GM18499 (cell line): Measurements from ENCODE around the gene CRKL.

ENCODE experiments used
- ATAC-seq: cut with Tn5 transposase; IDR thresholded peaks from one replicate; pipeline ENCODE4 v1.9.1; 2021; ENCODE audit warnings: moderate number of reproducible peaks; ENCODE audit not compliant: insufficient read depth, unreplicated experiment

CRKL gene

DNA sequence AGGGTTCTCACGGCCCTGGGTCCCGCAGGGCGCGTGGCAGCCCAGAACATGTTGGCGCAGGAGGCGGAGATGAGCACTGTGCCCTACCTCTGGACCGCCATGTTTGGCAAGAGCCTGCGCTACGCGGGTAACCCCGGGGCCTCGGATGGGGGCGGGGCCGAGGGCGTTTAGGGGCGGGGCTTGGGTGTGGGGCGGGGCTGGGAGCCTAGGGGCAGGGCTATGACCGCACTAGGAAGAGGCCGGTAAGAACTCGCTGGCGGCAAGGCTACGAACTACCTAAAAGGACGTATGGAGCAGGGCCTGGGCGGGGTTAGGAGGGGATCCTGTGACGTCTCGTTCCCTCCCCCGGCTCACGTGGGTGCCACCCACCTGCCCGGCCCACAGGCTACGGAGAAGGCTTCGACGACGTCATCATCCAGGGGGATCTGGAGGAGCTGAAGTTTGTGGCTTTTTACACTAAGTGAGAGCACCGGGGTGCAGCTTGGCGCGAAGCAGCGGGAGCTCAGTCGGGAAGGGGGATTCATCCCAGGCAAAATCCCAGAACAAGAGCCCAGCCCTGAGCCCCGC lies 62.1 kb downstream of the CRKL start:
- no peak for ATAC-seq

DNA sequence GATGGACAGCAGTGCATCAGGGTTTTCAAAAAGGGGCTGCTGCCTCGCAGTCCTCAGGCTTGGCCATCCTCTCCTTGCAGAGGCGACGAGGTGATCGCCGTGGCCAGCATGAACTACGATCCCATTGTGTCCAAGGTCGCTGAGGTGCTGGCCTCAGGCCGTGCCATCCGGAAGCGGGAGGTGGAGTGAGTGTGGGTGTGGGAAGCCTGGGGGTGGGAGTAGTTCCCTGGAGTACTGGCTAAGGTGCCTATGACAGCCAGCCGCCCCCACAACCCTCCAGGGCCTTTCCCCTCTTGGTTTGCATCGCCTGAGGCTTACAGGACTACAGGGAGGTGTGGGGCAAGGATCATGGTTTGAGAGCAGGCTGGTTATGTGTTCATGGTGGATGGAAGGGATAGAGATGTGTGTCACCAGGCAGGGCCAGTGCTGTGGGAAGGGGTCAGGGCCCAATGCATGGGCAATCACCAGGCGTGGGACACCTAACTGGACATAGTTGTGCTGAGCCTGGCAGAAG lies 62.8 kb downstream of the CRKL start:
- no peak for ATAC-seq

DNA sequence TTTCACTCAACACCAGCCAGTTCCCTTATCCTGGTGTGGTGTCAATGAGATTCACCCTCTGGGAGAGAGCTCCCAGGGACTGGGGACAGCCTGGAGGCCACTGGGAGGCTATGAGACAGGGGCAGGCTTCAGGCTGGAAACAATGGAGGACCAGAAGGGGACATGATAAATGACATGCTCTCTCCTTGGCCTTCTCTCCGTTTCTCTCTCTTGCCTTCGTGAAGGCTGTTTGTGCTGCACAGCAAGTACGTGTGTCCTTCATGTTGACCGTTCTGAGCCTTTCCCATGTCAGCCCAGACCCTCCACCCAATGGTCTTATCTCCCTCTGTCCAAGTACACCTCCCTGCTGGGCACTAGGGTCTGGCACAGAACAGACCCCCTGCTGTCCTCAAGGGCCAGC lies 63.3 kb downstream of the CRKL start:
- ATAC-seq: no peak

DNA sequence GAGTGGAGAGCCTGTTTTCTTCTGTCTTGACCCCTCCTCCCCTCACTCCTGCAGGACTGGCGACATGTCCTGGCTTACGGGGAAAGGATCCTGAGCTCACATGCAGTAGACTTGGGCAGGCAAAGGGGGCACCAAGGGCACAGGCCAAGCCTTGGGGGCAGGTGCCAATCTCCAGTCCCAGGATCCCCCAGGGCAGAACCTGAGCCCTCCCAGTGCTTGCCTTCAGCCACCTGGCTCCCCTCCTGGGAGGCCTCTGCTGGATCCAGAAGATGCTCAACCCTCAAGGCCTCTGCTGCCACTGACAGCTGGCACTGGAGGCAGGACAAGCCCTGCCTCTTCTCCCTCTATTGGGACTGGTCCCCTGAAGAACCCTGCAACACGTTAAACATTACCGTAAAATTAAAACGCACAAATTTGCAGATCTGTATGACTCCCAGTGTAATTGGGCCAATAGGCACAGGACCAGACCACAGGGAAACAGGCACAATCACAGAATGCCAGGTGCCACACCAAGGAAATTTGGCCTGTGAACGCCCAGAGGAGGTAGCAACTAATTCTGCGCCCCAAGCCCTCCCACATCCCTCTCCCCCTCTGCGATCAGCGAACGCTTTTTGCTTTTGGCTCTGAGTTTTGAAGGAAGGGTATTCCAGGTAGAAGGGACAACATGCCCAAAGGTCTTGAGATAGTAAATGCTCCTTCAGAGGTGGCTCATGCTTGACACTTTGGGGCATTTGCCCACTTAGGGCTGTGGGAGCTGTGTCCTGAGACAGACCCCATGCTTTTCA lies 63.9 kb downstream of the CRKL start:
- no peak for ATAC-seq

DNA sequence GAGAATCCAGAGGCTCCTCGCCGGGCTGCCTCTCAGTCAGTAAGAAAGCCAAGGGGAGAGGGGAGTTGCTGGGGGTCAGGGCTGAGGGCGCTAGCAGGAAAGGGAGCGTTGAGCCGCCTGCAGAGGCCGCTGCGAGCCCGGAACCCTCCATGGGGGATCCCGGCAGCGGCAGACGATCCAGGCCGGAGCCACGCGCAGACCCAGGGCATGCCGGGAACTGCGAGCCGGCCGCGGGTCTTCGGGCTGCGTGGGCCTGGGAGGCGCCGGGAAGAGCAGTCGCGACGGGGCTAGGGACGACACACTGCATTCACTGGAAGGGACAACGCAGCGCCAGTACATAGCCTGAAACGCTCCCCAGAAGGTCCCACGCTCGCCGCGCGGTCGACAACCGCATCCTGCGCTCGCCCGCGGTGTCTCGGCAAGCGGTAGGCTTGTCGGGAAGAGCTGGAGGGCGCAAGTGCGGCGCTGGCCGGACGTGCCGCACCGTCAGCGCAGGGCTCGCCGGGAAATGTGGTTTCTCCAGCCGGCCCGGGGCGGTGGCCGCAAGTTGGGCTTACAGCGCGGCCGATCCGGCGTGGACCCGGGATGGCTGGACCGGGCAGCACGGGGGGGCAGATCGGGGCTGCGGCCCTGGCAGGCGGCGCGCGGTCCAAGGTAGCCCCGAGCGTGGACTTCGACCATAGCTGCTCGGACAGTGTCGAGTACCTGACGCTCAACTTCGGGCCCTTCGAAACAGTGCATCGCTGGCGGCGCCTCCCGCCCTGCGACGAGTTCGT lies 64.8 kb downstream of the CRKL start, which contains the start of gene LZTR1:
LZTR1 (plus strand) TSS at position 511 of the 776 bp plus-strand sequence; CDS start at position 586, 75 bp downstream.
- ATAC-seq: no peak

DNA sequence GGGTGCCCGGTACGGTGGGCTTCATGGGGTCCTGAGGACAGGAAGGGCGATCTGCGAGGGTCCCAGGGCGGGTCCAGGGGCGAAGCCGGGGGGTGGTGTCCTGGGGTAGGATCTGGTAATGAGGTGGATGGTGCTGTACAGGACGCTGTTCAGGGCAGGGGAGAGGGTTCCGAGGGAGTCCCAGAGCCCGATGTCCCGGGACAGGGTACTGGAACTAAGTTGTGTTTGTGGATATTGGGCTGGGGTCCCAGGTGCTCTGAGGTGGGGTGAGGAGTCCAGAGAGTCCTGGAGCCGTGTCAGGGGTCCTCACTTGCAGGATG lies 65.3 kb downstream of the CRKL start:
- ATAC-seq: no peak

DNA sequence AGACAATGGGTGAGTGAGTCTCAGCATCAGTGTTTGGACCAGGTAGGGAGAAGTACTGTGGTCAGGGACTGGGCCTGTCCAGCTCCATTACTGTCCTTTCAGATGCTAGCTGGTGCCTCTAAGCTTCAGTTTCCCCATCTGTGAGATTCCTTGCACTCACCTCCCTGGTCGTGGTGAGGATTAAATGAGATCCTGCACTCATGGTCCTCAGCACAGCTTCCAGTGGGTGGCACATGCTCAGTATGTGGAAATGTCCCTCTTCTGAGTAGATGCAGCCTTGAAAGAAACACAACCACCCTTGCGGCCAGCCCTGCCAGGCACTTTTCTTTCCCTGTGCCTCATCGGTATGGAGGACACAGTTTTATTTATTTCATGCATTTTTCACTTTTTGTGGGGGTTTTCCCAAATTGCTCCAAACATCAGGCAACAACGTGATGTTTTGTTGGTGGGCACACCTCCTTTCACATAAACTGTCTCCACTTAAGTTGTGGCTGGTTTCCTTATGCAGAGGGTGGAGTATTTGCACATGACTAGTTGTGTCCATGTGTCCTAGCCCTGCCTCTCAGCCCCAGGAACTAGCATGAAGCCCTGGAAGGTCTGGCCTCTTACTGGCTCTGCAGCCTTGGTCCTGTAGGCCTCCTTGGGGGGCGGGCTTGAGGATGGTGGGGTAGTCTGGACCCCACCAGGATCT lies 66.0 kb downstream of the CRKL start:
- no peak for ATAC-seq

- ATAC-seq: no peak
These were observed 68.5 kb downstream of the CRKL start for GRCh38 chr22:20985720-20986119.

- no peak for ATAC-seq
These were observed 69.2 kb downstream of the CRKL start for GRCh38 chr22:20986365-20986764.

- no peak for ATAC-seq
These were observed 70.2 kb downstream of the CRKL start for GRCh38 chr22:20987375-20987774.

- ATAC-seq: no peak
These were observed 71.5 kb downstream of the CRKL start for GRCh38 chr22:20988573-20989322.

DNA sequence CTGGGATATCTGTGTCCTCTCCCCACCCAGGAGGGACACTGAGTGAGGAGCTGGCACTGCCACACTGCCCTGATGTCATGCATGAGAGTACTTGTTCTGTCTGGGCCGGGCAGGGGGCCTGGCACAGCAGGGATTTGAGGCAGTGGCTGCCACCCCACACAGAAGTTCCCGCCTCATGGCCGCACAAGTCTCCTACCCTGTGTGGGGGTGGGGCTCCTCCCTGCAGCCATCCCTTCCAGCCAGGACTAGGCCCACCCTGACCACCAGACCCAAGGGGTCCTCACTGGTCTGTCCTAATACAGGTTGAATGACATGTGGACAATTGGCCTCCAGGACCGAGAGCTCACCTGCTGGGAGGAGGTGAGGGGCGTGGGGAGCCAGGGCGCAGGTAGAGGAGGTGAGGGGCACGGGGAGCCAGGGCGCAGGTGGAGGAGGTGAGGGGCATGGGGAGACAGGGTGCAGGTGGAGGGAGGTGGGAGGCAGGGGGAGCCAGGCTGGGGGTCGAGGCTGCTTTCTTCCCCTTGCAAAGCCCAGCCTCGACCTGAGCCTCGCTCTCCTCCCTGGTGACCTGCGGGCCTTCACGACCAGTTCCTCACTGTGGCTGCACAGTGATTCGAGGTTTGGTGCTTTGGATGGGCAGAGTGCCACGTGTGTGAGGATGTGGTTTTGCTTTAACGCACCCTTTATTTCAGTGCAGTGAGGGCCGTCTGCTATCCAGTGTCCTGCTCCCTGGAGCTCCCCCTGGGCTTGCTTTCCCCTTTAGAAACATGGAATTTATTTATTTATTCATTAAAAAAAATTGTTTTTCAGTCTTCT lies 72.3 kb downstream of the CRKL start:
- no peak for ATAC-seq

GRCh38 chr22:20990184-20991180 lies 73.3 kb downstream of the CRKL start:
- no peak for ATAC-seq

DNA sequence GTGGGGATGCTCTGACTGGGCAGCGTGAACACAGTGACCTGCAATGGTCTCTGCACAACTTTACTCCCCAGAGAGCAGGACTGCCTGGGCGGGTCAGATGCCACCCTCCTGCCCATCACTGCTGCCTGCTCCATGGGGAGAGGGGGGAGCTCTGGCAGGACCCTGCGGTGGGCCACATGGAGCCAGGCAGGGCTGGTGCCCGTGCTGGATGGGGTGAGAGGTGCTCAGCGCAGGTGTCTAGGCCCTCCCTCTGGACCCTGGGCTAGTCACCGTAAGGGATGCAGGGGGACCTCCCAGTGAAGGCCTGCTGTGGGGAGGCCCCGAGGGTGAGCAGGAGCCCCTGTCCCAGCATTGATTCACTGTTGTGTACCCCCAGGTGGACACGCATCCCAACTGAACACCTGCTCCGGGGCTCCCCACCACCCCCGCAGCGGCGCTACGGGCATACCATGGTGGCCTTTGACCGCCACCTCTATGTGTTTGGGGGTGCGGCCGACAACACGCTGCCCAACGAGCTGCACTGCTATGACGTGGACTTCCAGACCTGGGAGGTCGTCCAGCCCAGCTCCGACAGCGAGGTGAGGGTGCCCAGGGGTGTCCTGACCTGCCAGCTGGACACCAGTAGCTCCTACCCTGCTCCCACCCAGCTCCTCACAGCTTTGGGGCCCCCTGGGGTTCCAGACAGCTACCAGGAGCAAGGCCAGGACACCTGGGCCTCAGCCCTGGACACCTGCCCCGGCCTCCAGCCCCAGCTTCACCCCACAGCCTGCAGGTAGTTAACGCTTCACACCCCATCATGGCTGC lies 74.2 kb downstream of the CRKL start:
- no peak for ATAC-seq

GRCh38 chr22:20992056-20992442 lies 74.8 kb downstream of the CRKL start:
- no peak for ATAC-seq

- no peak for ATAC-seq
These were observed 75.5 kb downstream of the CRKL start for GRCh38 chr22:20992456-20993303.
